NB4 (cell line): ENCODE measurements around the gene TBC1D1.

ENCODE experiments used
- MYC ChIP-seq: IDR thresholded peaks from 2 replicates; pipeline ENCODE4 v1.6.1; 2011; ENCODE audit warnings: low read depth, low read length
- POLR2A ChIP-seq: IDR thresholded peaks from 2 replicates; pipeline ENCODE4 v1.6.1; 2011; ENCODE audit warnings: mild to moderate bottlenecking; ENCODE audit not compliant: insufficient read length; ENCODE audit errors: extremely low read depth
- TF ChIP-seq, protein P1 (sequence below): IDR thresholded peaks from one replicate; pipeline ENCODE4 v1.5.1; 2012; ENCODE audit warnings: low read depth, low read length
- TF ChIP-seq, protein P2 (sequence below): IDR thresholded peaks from 2 replicates; pipeline ENCODE4 v1.6.1; 2011; ENCODE audit warnings: low read depth, low read length

DNA sequence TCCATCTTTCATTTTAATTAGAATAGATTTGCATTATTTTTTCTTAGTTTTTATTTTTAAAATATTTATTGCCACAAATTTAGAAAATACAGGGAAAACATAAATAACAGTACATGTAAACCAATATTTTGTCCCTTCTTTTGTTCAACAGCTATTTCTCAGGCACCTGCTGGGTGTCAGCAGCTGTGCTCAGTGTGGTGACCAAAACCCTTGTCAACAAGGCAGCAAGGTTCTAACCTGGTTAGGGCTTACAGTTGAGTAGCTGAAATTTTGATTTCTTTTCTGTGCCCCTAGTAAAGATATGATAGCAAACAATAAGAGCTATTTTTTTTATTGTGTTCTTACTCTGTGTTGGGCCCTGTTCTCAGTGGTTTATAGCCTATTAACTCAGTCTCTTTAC lies 197.4 kb downstream of the TBC1D1 start:
- TF ChIP-seq, protein P1, sequence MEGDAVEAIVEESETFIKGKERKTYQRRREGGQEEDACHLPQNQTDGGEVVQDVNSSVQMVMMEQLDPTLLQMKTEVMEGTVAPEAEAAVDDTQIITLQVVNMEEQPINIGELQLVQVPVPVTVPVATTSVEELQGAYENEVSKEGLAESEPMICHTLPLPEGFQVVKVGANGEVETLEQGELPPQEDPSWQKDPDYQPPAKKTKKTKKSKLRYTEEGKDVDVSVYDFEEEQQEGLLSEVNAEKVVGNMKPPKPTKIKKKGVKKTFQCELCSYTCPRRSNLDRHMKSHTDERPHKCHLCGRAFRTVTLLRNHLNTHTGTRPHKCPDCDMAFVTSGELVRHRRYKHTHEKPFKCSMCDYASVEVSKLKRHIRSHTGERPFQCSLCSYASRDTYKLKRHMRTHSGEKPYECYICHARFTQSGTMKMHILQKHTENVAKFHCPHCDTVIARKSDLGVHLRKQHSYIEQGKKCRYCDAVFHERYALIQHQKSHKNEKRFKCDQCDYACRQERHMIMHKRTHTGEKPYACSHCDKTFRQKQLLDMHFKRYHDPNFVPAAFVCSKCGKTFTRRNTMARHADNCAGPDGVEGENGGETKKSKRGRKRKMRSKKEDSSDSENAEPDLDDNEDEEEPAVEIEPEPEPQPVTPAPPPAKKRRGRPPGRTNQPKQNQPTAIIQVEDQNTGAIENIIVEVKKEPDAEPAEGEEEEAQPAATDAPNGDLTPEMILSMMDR = no peak
- TF ChIP-seq POLR2A (no peak), MYC (no peak)
- TF ChIP-seq, protein P2, sequence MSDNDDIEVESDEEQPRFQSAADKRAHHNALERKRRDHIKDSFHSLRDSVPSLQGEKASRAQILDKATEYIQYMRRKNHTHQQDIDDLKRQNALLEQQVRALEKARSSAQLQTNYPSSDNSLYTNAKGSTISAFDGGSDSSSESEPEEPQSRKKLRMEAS = no peak
